GM21528 (cell line): ENCODE results near the gene ZNF425.
"Not testable (repeated sequence)": the region's sequence is repeated elsewhere in the genome, so short reads cannot be mapped to it uniquely, and the experiment has no call there.

Experiments
- ATAC-seq: cut with Tn5 transposase; IDR thresholded peaks from one replicate; pipeline ENCODE4 v1.9.1; 2021; ENCODE audit warnings: mild to moderate bottlenecking, moderate library complexity; ENCODE audit not compliant: unreplicated experiment, low FRiP score

Gene ZNF425

GRCh38 chr7:149075286-149075685, 50.8 kb downstream of the ZNF425 start:
- ATAC-seq, result no peak

- ATAC-seq, result no peak
Observed at GRCh38 chr7:149074116-149074885, 51.8 kb downstream of the ZNF425 start.

GRCh38 chr7:149072438-149072775, 53.7 kb downstream of the ZNF425 start:
- ATAC-seq, result no peak

- ATAC-seq, result no peak
Observed at GRCh38 chr7:149071641-149072437, 54.3 kb downstream of the ZNF425 start.

- ATAC-seq, result no peak
Observed at GRCh38 chr7:149071182-149071635, 54.9 kb downstream of the ZNF425 start.

GRCh38 chr7:149070372-149071125, 55.6 kb downstream of the ZNF425 start:
- ATAC-seq, result no peak

- ATAC-seq, result no peak
Observed at GRCh38 chr7:149067869-149068268, 58.3 kb downstream of the ZNF425 start.

GRCh38 chr7:149063476-149063875, 62.6 kb downstream of the ZNF425 start:
- ATAC-seq, result no peak

GRCh38 chr7:149062217-149062899, 63.8 kb downstream of the ZNF425 start:
- ATAC-seq, result not testable (repeated sequence)

- ATAC-seq, result no peak
Observed at GRCh38 chr7:149060156-149060555, 66.0 kb downstream of the ZNF425 start.

GRCh38 chr7:149053885-149054284, 72.2 kb downstream of the ZNF425 start:
- ATAC-seq, result no peak

GRCh38 chr7:149053384-149053783, 72.7 kb downstream of the ZNF425 start:
- no peak for ATAC-seq
